HEK293 (cell line): ENCODE data around the gene EXOSC7.
"Not testable (repeated sequence)": the region's sequence is repeated elsewhere in the genome, so short reads cannot be mapped to it uniquely, and the experiment has no call there.

Experiments used
- CTCF ChIA-PET: fragments of 350-600 bp; formaldehyde crosslinking; extraction: SDS; loops from one replicate; lab custom pipeline; 2021; ENCODE audit warnings: antibody characterized with exemption; lab: Yijun Ruan, JAX
- POLR2A ChIA-PET: fragments of 300-600 bp; formaldehyde crosslinking; extraction: SDS; loops from one replicate; lab custom pipeline; 2020; ENCODE audit warnings: antibody characterized with exemption, inconsistent platforms; lab: Yijun Ruan, JAX
- H3K27ac ChIP-seq: fragments of 200-500 bp; sonication (Bioruptor generic); 2 replicates; pipeline ENCODE4 v1.5.1; 2014; ENCODE audit warnings: low read depth, low read length, control low read depth, inconsistent platforms; ENCODE audit errors: extremely low read depth
- H3K36me3 ChIP-seq, 2 experiments: fragments of 200-500 bp in 1 of 2; sonication (Bioruptor generic) in 1 of 2; 1 replicate in 1 of 2; 2 replicates in 1 of 2; pipeline ENCODE4 v1.5.1; 2014 to 2017; ENCODE audit warnings: inconsistent platforms in 2 of 2, low read length in 2 of 2; ENCODE audit not compliant: control insufficient read depth in 2 of 2, insufficient read depth in 1 of 2
- H3K4me1 ChIP-seq: fragments of 200-500 bp; sonication (Bioruptor generic); 2 replicates; pipeline ENCODE4 v1.5.1; 2014; ENCODE audit warnings: mild to moderate bottlenecking, low read length, inconsistent platforms; ENCODE audit not compliant: control insufficient read depth, insufficient read depth
- H3K4me3 ChIP-seq: 2 replicates; pipeline ENCODE4 v1.5.1; 2011; ENCODE audit warnings: low read depth, mild to moderate bottlenecking, control low read depth, low read length, moderate library complexity
- H3K9me3 ChIP-seq: fragments of 200-500 bp; sonication (Bioruptor generic); 2 replicates; pipeline ENCODE4 v1.5.1; 2014; ENCODE audit warnings: low read depth, low read length, inconsistent platforms; ENCODE audit not compliant: control insufficient read depth, insufficient read depth
- HOXD13 ChIP-seq: sonication (generic); formaldehyde crosslinking; IDR thresholded peaks from 2 replicates; pipeline ENCODE4 v1.8.0; 2022; ENCODE audit warnings: missing genetic modification reagents, borderline replicate concordance
- KLF1 ChIP-seq: fragments of 450-650 bp; formaldehyde crosslinking; IDR thresholded peaks from 2 replicates; pipeline ENCODE4 v1.5.1; 2016; ENCODE audit warnings: missing biosample characterization, missing genetic modification characterization
- ZBTB10 ChIP-seq: fragments of 450-650 bp; formaldehyde crosslinking; IDR thresholded peaks from 2 replicates; pipeline ENCODE4 v1.5.1; 2016; ENCODE audit warnings: missing biosample characterization, missing genetic modification characterization
- ZFP37 ChIP-seq: fragments of 450-650 bp; formaldehyde crosslinking; IDR thresholded peaks from 2 replicates; pipeline ENCODE4 v1.5.1; 2016; ENCODE audit warnings: missing biosample characterization, missing genetic modification characterization
- ZNF114 ChIP-seq: fragments of 450-650 bp; formaldehyde crosslinking; IDR thresholded peaks from 2 replicates; pipeline ENCODE4 v1.5.0; 2017; ENCODE audit warnings: missing biosample characterization, missing genetic modification characterization
- ZNF121 ChIP-seq: fragments of 450-650 bp; formaldehyde crosslinking; IDR thresholded peaks from 2 replicates; pipeline ENCODE4 v1.5.1; 2016; ENCODE audit warnings: missing biosample characterization, missing genetic modification characterization
- ZNF174 ChIP-seq: fragments of 450-650 bp; formaldehyde crosslinking; IDR thresholded peaks from 2 replicates; pipeline ENCODE4 v1.5.0; 2017; ENCODE audit warnings: missing biosample characterization, mild to moderate bottlenecking, missing genetic modification characterization
- ZNF2 ChIP-seq: fragments of 450-650 bp; formaldehyde crosslinking; IDR thresholded peaks from 2 replicates; pipeline ENCODE4 v1.5.1; 2016; ENCODE audit warnings: missing biosample characterization, missing genetic modification characterization
- ZNF292 ChIP-seq: fragments of 450-650 bp; formaldehyde crosslinking; IDR thresholded peaks from 2 replicates; pipeline ENCODE4 v1.5.1; 2016; ENCODE audit warnings: low read depth, missing biosample characterization, missing genetic modification characterization, borderline replicate concordance
- ZNF354C ChIP-seq: fragments of 450-650 bp; formaldehyde crosslinking; IDR thresholded peaks from 2 replicates; pipeline ENCODE4 v1.5.1; 2016; ENCODE audit warnings: missing biosample characterization, missing genetic modification characterization, low read depth, borderline replicate concordance
- ZNF391 ChIP-seq: fragments of 450-650 bp; formaldehyde crosslinking; IDR thresholded peaks from 2 replicates; pipeline ENCODE4 v1.5.1; 2016; ENCODE audit warnings: low read depth, missing biosample characterization, missing genetic modification characterization, borderline replicate concordance
- ZNF530 ChIP-seq: fragments of 450-650 bp; formaldehyde crosslinking; IDR thresholded peaks from 2 replicates; pipeline ENCODE4 v1.5.1; 2016; ENCODE audit warnings: low read depth, missing biosample characterization, missing genetic modification characterization
- ZNF549 ChIP-seq: fragments of 450-650 bp; IDR thresholded peaks from 2 replicates; pipeline ENCODE4 v1.5.1; 2018; ENCODE audit warnings: missing biosample characterization, missing genetic modification characterization, mild to moderate bottlenecking, inconsistent platforms, moderate library complexity
- ZNF654 ChIP-seq: fragments of 450-650 bp; formaldehyde crosslinking; IDR thresholded peaks from 2 replicates; pipeline ENCODE4 v1.5.1; 2016; ENCODE audit warnings: low read depth, missing biosample characterization, missing genetic modification characterization
- ZNF658 ChIP-seq: fragments of 450-650 bp; formaldehyde crosslinking; IDR thresholded peaks from 2 replicates; pipeline ENCODE4; 2016; ENCODE audit warnings: missing biosample characterization, missing genetic modification characterization
- ZNF664 ChIP-seq: fragments of 450-650 bp; formaldehyde crosslinking; IDR thresholded peaks from 2 replicates; pipeline ENCODE4 v1.5.1; 2016; ENCODE audit warnings: missing biosample characterization, missing genetic modification characterization
- ZNF830 ChIP-seq: fragments of 450-650 bp; IDR thresholded peaks from 2 replicates; pipeline ENCODE4 v1.5.0; 2018; ENCODE audit warnings: missing biosample characterization, missing genetic modification characterization, low read depth, mild to moderate bottlenecking, moderate library complexity
- TF ChIP-seq, protein P1 (sequence below): fragments of 450-650 bp; formaldehyde crosslinking; IDR thresholded peaks from 2 replicates; pipeline ENCODE4 v1.5.1; 2016; ENCODE audit warnings: missing biosample characterization, missing genetic modification characterization
- TF ChIP-seq, protein P2 (sequence below): fragments of 450-650 bp; formaldehyde crosslinking; IDR thresholded peaks from 2 replicates; pipeline ENCODE4 v1.5.1; 2016; ENCODE audit warnings: missing biosample characterization, missing genetic modification characterization
- TF ChIP-seq, protein P3 (sequence below): fragments of 450-650 bp; formaldehyde crosslinking; IDR thresholded peaks from 2 replicates; pipeline ENCODE4 v1.5.1; 2017; ENCODE audit warnings: missing biosample characterization, missing genetic modification characterization

EXOSC7 gene

DNA sequence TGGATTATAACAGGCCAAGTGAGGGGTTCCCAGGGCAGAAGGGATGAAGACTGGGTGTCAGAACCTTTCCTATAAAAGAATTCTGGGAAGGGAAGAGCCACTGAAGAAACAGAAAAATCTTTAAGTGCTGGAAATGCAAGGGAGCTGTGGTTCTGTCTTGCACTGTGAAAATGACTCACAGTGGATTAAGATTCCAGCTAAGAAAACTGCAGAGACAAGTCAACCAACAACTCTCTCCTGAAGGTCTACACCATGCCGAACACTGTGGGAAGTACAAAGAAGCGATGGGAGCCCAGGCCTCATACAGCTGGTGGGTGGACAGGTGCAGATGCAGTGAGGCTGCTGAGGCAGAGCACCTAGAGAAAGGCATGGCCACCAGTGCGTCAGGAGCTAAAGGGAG, 27.8 kb upstream of the EXOSC7 start:
- no peaks in the 10 kb centered on the region for H3K9me3 ChIP-seq
- H3K36me3 ChIP-seq: peaks cover 0 to 9% of the 10 kb centered on the region in 2 experiments; a peak in 1 of 3 replicates
- H3K27ac ChIP-seq: no peak overlapping the region
- no peak overlapping the region for H3K4me3 ChIP-seq
- POLR2A ChIA-PET: no interaction called here
- H3K4me1 ChIP-seq: peaks cover 5% of the 10 kb centered on the region; the same call in 1 of the 2 replicates
- CTCF ChIA-PET: interaction anchor here (0.5 kb wide), 1 partner anchor 74 kb away, joined by 3 read pairs; no protein-coding TSS in a partner anchor
- TF ChIP-seq, protein P1, sequence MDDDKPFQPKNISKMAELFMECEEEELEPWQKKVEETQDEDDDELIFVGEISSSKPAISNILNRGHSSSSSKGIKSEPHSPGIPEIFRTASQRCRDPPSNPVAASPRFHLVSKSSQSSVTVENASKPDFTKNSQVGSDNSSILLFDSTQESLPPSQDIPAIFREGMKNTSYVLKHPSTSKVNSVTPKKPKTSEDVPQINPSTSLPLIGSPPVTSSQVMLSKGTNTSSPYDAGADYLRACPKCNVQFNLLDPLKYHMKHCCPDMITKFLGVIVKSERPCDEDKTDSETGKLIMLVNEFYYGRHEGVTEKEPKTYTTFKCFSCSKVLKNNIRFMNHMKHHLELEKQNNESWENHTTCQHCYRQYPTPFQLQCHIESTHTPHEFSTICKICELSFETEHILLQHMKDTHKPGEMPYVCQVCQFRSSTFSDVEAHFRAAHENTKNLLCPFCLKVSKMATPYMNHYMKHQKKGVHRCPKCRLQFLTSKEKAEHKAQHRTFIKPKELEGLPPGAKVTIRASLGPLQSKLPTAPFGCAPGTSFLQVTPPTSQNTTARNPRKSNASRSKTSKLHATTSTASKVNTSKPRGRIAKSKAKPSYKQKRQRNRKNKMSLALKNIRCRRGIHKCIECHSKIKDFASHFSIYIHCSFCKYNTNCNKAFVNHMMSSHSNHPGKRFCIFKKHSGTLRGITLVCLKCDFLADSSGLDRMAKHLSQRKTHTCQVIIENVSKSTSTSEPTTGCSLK (tag by site-specific recombination): no peak
- TF ChIP-seq ZNF391 (tag by site-specific recombination) (no peak), ZNF654 (tag by site-specific recombination) (no peak), ZNF830 (no peak), ZNF664 (tag by site-specific recombination) (no peak)
- TF ChIP-seq, protein P2, sequence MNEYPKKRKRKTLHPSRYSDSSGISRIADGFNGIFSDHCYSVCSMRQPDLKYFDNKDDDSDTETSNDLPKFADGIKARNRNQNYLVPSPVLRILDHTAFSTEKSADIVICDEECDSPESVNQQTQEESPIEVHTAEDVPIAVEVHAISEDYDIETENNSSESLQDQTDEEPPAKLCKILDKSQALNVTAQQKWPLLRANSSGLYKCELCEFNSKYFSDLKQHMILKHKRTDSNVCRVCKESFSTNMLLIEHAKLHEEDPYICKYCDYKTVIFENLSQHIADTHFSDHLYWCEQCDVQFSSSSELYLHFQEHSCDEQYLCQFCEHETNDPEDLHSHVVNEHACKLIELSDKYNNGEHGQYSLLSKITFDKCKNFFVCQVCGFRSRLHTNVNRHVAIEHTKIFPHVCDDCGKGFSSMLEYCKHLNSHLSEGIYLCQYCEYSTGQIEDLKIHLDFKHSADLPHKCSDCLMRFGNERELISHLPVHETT (tag by site-specific recombination): no peak

GRCh38 chr3:44949770-44950169, 26.3 kb upstream of the EXOSC7 start:
- POLR2A ChIA-PET, H3K36me3 ChIP-seq, H3K4me1 ChIP-seq, H3K27ac ChIP-seq, H3K9me3 ChIP-seq, H3K4me3 ChIP-seq: not testable (repeated sequence)
- TF ChIP-seq ZNF121 (tag by site-specific recombination): peak; percentile 77
- CTCF ChIA-PET: interaction anchor here (0.6 kb wide), 1 partner anchor 19 kb away, joined by 3 read pairs; no protein-coding TSS in a partner anchor

GRCh38 chr3:44950275-44950734, 25.7 kb upstream of the EXOSC7 start:
- no peak overlapping the region for H3K27ac ChIP-seq
- TF ChIP-seq, protein P3, sequence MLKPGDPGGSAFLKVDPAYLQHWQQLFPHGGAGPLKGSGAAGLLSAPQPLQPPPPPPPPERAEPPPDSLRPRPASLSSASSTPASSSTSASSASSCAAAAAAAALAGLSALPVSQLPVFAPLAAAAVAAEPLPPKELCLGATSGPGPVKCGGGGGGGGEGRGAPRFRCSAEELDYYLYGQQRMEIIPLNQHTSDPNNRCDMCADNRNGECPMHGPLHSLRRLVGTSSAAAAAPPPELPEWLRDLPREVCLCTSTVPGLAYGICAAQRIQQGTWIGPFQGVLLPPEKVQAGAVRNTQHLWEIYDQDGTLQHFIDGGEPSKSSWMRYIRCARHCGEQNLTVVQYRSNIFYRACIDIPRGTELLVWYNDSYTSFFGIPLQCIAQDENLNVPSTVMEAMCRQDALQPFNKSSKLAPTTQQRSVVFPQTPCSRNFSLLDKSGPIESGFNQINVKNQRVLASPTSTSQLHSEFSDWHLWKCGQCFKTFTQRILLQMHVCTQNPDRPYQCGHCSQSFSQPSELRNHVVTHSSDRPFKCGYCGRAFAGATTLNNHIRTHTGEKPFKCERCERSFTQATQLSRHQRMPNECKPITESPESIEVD (tag by site-specific recombination): peak; percentile 72
- no peak for TF ChIP-seq ZNF658 (tag by site-specific recombination)
- POLR2A ChIA-PET: no interaction called here
- H3K9me3 ChIP-seq: no peaks in the 10 kb centered on the region
- peaks cover 0 to 6% of the 10 kb centered on the region in 2 experiments; a peak in 1 of 3 replicates for H3K36me3 ChIP-seq
- CTCF ChIA-PET: interaction anchor here (0.6 to 0.7 kb wide), 2 partner anchors 13 to 18 kb away, joined by 3 read pairs; no protein-coding TSS in a partner anchor
- H3K4me3 ChIP-seq: no peak overlapping the region
- peaks cover 5% of the 10 kb centered on the region; the same call in 1 of the 2 replicates for H3K4me1 ChIP-seq

- no peak overlapping the region for H3K27ac ChIP-seq
- H3K36me3 ChIP-seq: peaks cover 0 to 21% of the 10 kb centered on the region in 2 experiments; a peak in 1 of 3 replicates
- H3K9me3 ChIP-seq: no peaks in the 10 kb centered on the region
- peaks cover 5% of the 10 kb centered on the region; the same call in 1 of the 2 replicates for H3K4me1 ChIP-seq
- ChIA-PET CTCF (no interaction called here), POLR2A (no interaction called here)
- no peak overlapping the region for H3K4me3 ChIP-seq
- TF ChIP-seq HOXD13 (CRISPR knock-in tag) (no peak), ZFP37 (tag by site-specific recombination) (no peak), ZNF530 (tag by site-specific recombination) (no peak), ZNF354C (tag by site-specific recombination) (no peak), ZNF2 (tag by site-specific recombination) (no peak), ZNF114 (tag by site-specific recombination) (no peak), ZNF174 (tag by site-specific recombination) (no peak), ZNF292 (tag by site-specific recombination) (no peak), ZBTB10 (tag by site-specific recombination) (no peak), ZNF549 (tag by site-specific recombination) (no peak), KLF1 (tag by site-specific recombination) (no peak)
Observed at GRCh38 chr3:44952689-44953088, 23.4 kb upstream of the EXOSC7 start.
